Uterus (tissue), 4 donors: ENCODE data around the gene BMPR1A. TPM values are rescaled to one million over a fixed set of nuclear protein-coding genes. Genes with fewer than 3 reads are reported as not detected.

ENCODE experiments used
- DNase-seq, 2 donors: peaks; one replicate each; pipeline ENCODE4 v3.0.0-alpha.2; 2019 to 2020
- H3K27ac ChIP-seq, 2 donors: fragments of 200-600 bp; sonication (generic); 1 replicate in 1 of 2; 2 replicates in 1 of 2; pipeline ENCODE4 v1.5.1; 2016 to 2018
- H3K27me3 ChIP-seq, 2 donors: fragments of 200-600 bp; sonication (generic); one replicate each; pipeline ENCODE4 v1.5.1; 2018 to 2019; ENCODE audit warnings: control low read depth in 1 of 2
- H3K36me3 ChIP-seq, 2 donors: fragments of 200-600 bp; sonication (generic); one replicate each; pipeline ENCODE4 v1.5.1; 2019; ENCODE audit warnings: control low read depth in 1 of 2
- H3K4me1 ChIP-seq, 2 donors: fragments of 200-600 bp; sonication (generic); one replicate each; pipeline ENCODE4 v1.5.1; 2018 to 2019; ENCODE audit warnings: control low read depth in 1 of 2
- H3K4me3 ChIP-seq, 2 donors: fragments of 200-600 bp; sonication (generic); 1 replicate in 1 of 2; 2 replicates in 1 of 2; pipeline ENCODE4 v1.5.1; 2018 to 2019; ENCODE audit warnings: mild to moderate bottlenecking in 1 of 2
- H3K9me3 ChIP-seq, 2 donors: fragments of 200-600 bp; sonication (generic); one replicate each; pipeline ENCODE4 v1.5.1; 2019; ENCODE audit warnings: control low read depth in 1 of 2
- CTCF ChIP-seq, 4 experiments: fragments of 200-600 bp in 2 of 4; fragments of 450-650 bp in 2 of 4; sonication (generic) in 2 of 4; IDR thresholded peaks; one replicate each; pipeline ENCODE4 v1.5.1; 2016 to 2019; ENCODE audit warnings: antibody characterized with exemption in 4 of 4, mild to moderate bottlenecking in 2 of 4, moderate library complexity in 1 of 4
- POLR2A ChIP-seq, 2 donors: fragments of 450-650 bp; IDR thresholded peaks; one replicate each; pipeline ENCODE4 v1.6.1; 2016; ENCODE audit warnings: antibody characterized with exemption in 2 of 2, mild to moderate bottlenecking in 1 of 2, moderate library complexity in 1 of 2
- intact Hi-C: fragments of 100-400 bp; cut with DNase I; formaldehyde crosslinking; loops from one replicate; pipeline ENCODE4 v1.15.1; 2023; ENCODE audit warnings: low total_unique reads
- total RNA-seq, 4 donors: library from RNA; depleted of rRNA in 3 of 4; stranded (reverse); fragments of >200 nt in 3 of 4; gene quantifications; one replicate each; pipeline versions ENCODE4 v1.1.0 to v1.2.4, GENCODE V29; 2014 to 2023
- donor health status: DM: yes; HTN: yes; CAD: no.

The BMPR1A gene
- total RNA-seq, 4 donors from 2014 or later, result 27.4 to 175 (median 69.2) TPM

- H3K4me1 ChIP-seq, result peaks cover 2 to 22% of the 10 kb centered on the region in 2 donors
- H3K9me3 ChIP-seq, result no peaks in the 10 kb centered on the region
- intact Hi-C loops, result loop anchor here (10.0 kb wide), 1 partner anchor 131 kb away; the partner anchor contains the start of genes GLUD1 and SHLD2
- no peaks in the 10 kb centered on the region for H3K27me3 ChIP-seq
- peak in 1 of 2 donors; percentile 12 for DNase-seq
- peak overlapping the region in 1 of 2 donors; percentile 36 for H3K27ac ChIP-seq
- H3K4me3 ChIP-seq, result no peak overlapping the region
- no peaks in the 10 kb centered on the region for H3K36me3 ChIP-seq
- TF ChIP-seq CTCF (IDR thresholded peaks at IDR 0.05) (no peak), POLR2A (IDR thresholded peaks at IDR 0.05) (no peak)
These were observed 207.8 kb downstream of the BMPR1A start for GRCh38 chr10:86964061-86964846.

GRCh38 chr10:86964847-86965190, 208.4 kb downstream of the BMPR1A start:
- no peaks in the 10 kb centered on the region for H3K27me3 ChIP-seq
- H3K27ac ChIP-seq, result peak overlapping the region in 1 of 2 donors; percentile 36
- no peak overlapping the region for H3K4me3 ChIP-seq
- no peaks in the 10 kb centered on the region for H3K36me3 ChIP-seq
- intact Hi-C loops, result loop anchor here (10.0 kb wide), 1 partner anchor 130 kb away; the partner anchor contains the start of genes GLUD1 and SHLD2
- no peak for TF ChIP-seq CTCF (IDR thresholded peaks at IDR 0.05)
- no peak for TF ChIP-seq POLR2A (IDR thresholded peaks at IDR 0.05)
- no peak for DNase-seq
- peaks cover 0 to 27% of the 10 kb centered on the region in 2 donors for H3K4me1 ChIP-seq
- H3K9me3 ChIP-seq, result no peaks in the 10 kb centered on the region

- Histone ChIP-seq H3K4me3 (no peak overlapping the region), H3K27ac (peak overlapping the region; percentile 98 to 99), H3K36me3 (no peaks in the 10 kb centered on the region), H3K4me1 (peaks cover 0 to 29% of the 10 kb centered on the region in 2 donors), H3K27me3 (no peaks in the 10 kb centered on the region), H3K9me3 (no peaks in the 10 kb centered on the region)
- intact Hi-C loops, result loop anchor here (10.0 kb wide), 1 partner anchor 129 kb away; the partner anchor contains the start of genes GLUD1 and SHLD2
- no peak for TF ChIP-seq POLR2A (IDR thresholded peaks at IDR 0.05)
- peak; percentile 16 to 25 for DNase-seq
These were observed 209.7 kb downstream of the BMPR1A start for GRCh38 chr10:86965986-86966654.

GRCh38 chr10:86967481-86967941, 211.1 kb downstream of the BMPR1A start:
- H3K4me1 ChIP-seq, result peaks cover 0 to 29% of the 10 kb centered on the region in 2 donors
- H3K27me3 ChIP-seq, result no peaks in the 10 kb centered on the region
- TF ChIP-seq CTCF (IDR thresholded peaks at IDR 0.05), result no peak
- TF ChIP-seq POLR2A (IDR thresholded peaks at IDR 0.05), result no peak
- peak overlapping the region; percentile 98 to 99 for H3K27ac ChIP-seq
- DNase-seq, result peak in 1 of 2 donors; percentile 17
- H3K9me3 ChIP-seq, result no peaks in the 10 kb centered on the region
- H3K36me3 ChIP-seq, result no peaks in the 10 kb centered on the region
- H3K4me3 ChIP-seq, result peak overlapping the region in 1 of 2 donors; percentile 55
- intact Hi-C loops, result loop anchor here (10.0 kb wide), 1 partner anchor 127 kb away; the partner anchor contains the start of genes GLUD1 and SHLD2

GRCh38 chr10:86968271-86968993, 212.0 kb downstream of the BMPR1A start, which contains the start of gene ADIRF:
Gene ADIRF, plus strand, starts transcription at chr10:86968482. Its CDS starts 63 bp downstream, at chr10:86968545.
- Histone ChIP-seq H3K9me3 (no peaks in the 10 kb centered on the region), H3K4me1 (peaks cover 0 to 29% of the 10 kb centered on the region in 2 donors), H3K27me3 (no peaks in the 10 kb centered on the region), H3K27ac (peak within 1 kb of the TSS; percentile 98 to 99), H3K4me3 (peak within 1 kb of the TSS; percentile 55 to 79), H3K36me3 (no peaks in the 10 kb centered on the region)
- DNase-seq, result peak; percentile 68 to 76
- intact Hi-C loops, result loop anchor here (10.0 kb wide), 1 partner anchor 126 kb away; the partner anchor contains the start of genes GLUD1 and SHLD2
- TF ChIP-seq CTCF (IDR thresholded peaks at IDR 0.05), result peak in 1 of 4 experiments; percentile 3
- peak; percentile 45 to 62 for TF ChIP-seq POLR2A (IDR thresholded peaks at IDR 0.05)
